IPS DF 19.7 (cell line): ENCODE results near the gene TVP23C.
"Not testable (repeated sequence)": the region's sequence is repeated elsewhere in the genome, so short reads cannot be mapped to it uniquely, and the experiment has no call there.

Experiments used
- DNase-seq: peaks from one replicate; pipeline ENCODE4 v3.0.0-alpha.2; 2013; ENCODE audit warnings: low read depth, low spot score

The TVP23C gene

GRCh38 chr17:15526292-15527218 lies 36.7 kb downstream of the TVP23C start:
- not testable (repeated sequence) for DNase-seq

GRCh38 chr17:15524990-15525985 lies 38.0 kb downstream of the TVP23C start:
- not testable (repeated sequence) for DNase-seq

GRCh38 chr17:15516150-15516549 lies 47.1 kb downstream of the TVP23C start:
- no peak for DNase-seq

GRCh38 chr17:15514469-15514868 lies 48.8 kb downstream of the TVP23C start:
- no peak for DNase-seq

- no peak for DNase-seq
Observed at GRCh38 chr17:15513856-15514459, 49.3 kb downstream of the TVP23C start.

GRCh38 chr17:15513058-15513791 lies 50.1 kb downstream of the TVP23C start:
- DNase-seq: no peak

- DNase-seq: no peak
Observed at GRCh38 chr17:15512071-15512709, 51.1 kb downstream of the TVP23C start.

GRCh38 chr17:15511142-15511541 lies 52.1 kb downstream of the TVP23C start:
- DNase-seq: no peak

GRCh38 chr17:15510361-15510760 lies 52.9 kb downstream of the TVP23C start:
- DNase-seq: no peak

GRCh38 chr17:15509095-15509494 lies 54.2 kb downstream of the TVP23C start:
- DNase-seq: no peak

- DNase-seq: no peak
Observed at GRCh38 chr17:15508466-15508865, 54.8 kb downstream of the TVP23C start.

GRCh38 chr17:15507896-15508295 lies 55.4 kb downstream of the TVP23C start:
- DNase-seq: no peak

- no peak for DNase-seq
Observed at GRCh38 chr17:15507001-15507400, 56.3 kb downstream of the TVP23C start.

- not testable (repeated sequence) for DNase-seq
Observed at GRCh38 chr17:15505708-15506107, 57.6 kb downstream of the TVP23C start.

GRCh38 chr17:15503731-15504130 lies 59.6 kb downstream of the TVP23C start:
- no peak for DNase-seq

GRCh38 chr17:15502369-15503112 lies 60.7 kb downstream of the TVP23C start:
- no peak for DNase-seq

GRCh38 chr17:15501793-15502192 lies 61.5 kb downstream of the TVP23C start:
- no peak for DNase-seq

- no peak for DNase-seq
Observed at GRCh38 chr17:15501282-15501681, 62.0 kb downstream of the TVP23C start.

GRCh38 chr17:15498107-15498506 lies 65.2 kb downstream of the TVP23C start:
- no peak for DNase-seq
